HuH-7.5 (cell line): Measurements from ENCODE around the gene RTL10.
"Not testable (repeated sequence)": the region's sequence is repeated elsewhere in the genome, so short reads cannot be mapped to it uniquely, and the experiment has no call there.

Source experiments
- DNase-seq: peaks from one replicate; pipeline ENCODE4 v3.0.0; 2011; ENCODE audit warnings: low spot score

Gene RTL10

GRCh38 chr22:19889951-19890350, 35.3 kb upstream of the RTL10 start:
- no peak for DNase-seq

- DNase-seq = no peak
These were observed 33.6 kb upstream of the RTL10 start for GRCh38 chr22:19888131-19888746.

- DNase-seq = no peak
These were observed 32.7 kb upstream of the RTL10 start for GRCh38 chr22:19887256-19887985.

GRCh38 chr22:19886605-19887255, 32.1 kb upstream of the RTL10 start:
- DNase-seq = no peak

GRCh38 chr22:19885841-19886592, 31.3 kb upstream of the RTL10 start:
- no peak for DNase-seq

- DNase-seq = no peak
These were observed 30.5 kb upstream of the RTL10 start for GRCh38 chr22:19884954-19885751.

- DNase-seq = no peak
These were observed 29.7 kb upstream of the RTL10 start for GRCh38 chr22:19884161-19884953.

GRCh38 chr22:19883446-19883845, 28.8 kb upstream of the RTL10 start:
- not testable (repeated sequence) for DNase-seq

- no peak for DNase-seq
These were observed 28.0 kb upstream of the RTL10 start for GRCh38 chr22:19882446-19883381.

GRCh38 chr22:19880786-19881569, 26.3 kb upstream of the RTL10 start:
- peak; percentile 89 for DNase-seq

GRCh38 chr22:19879992-19880785, 25.5 kb upstream of the RTL10 start:
- DNase-seq = no peak

GRCh38 chr22:19879643-19879991, 24.9 kb upstream of the RTL10 start:
- no peak for DNase-seq

- no peak for DNase-seq
These were observed 24.5 kb upstream of the RTL10 start for GRCh38 chr22:19879246-19879570.

- no peak for DNase-seq
These were observed 24.0 kb upstream of the RTL10 start for GRCh38 chr22:19878461-19879245.

- no peak for DNase-seq
These were observed 23.1 kb upstream of the RTL10 start for GRCh38 chr22:19877626-19878339.

GRCh38 chr22:19876941-19877625, 22.4 kb upstream of the RTL10 start:
- DNase-seq = no peak
